Measurements from ENCODE around the gene C5AR2. TPM values are rescaled to one million over a fixed set of nuclear protein-coding genes. Genes with fewer than 3 reads are reported as not detected.
"Not testable (repeated sequence)": the region's sequence is repeated elsewhere in the genome, so short reads cannot be mapped to it uniquely, and the experiment has no call there.

The C5AR2 gene
- total RNA-seq, 1 experiment from 2014 or later: not detected

DNA sequence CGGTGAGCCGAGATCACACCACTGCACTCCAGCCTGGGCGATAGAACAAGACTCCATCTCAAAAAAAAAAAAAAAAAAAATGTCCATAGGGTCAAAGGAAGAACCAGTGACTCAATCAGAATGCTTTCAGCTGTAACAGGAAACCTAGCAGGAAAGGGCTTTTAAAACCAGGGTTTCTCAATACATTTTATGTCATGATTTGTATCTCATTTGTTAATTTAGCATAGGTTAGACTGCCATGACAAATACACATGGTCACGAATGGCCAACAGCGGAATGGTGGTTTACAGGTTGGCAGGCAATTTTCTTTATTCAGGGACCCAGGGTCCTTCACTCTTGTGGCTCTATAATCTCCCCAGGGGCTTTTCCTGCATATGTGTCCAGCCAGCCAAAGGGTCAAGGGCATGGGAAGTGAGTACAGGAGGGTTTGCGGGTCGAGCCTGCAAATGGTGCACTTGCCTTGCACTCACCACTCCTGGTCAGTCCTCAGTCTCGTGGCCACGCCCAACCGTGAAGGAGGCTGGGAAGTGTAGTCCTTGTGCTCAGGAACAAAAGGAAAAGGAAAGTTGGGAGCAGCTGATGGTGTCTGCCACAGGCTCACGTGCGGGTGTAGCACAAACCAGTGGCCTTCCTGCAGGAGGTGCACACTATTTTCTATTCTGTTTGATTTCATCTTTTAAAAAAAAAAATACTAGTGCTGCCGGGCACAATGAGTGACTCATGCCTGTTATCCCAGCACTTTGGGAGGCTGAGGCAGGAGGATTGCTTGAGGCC lies 32.0 kb downstream of the C5AR2 start:
- Histone ChIP-seq H3K4me1 (ENCODE audit: insufficient read depth, low read length, poor library complexity, severe bottlenecking) (no peaks in the 10 kb centered on the region), H3K9me3 (ENCODE audit: low read depth, low read length, poor library complexity, severe bottlenecking) (no peaks in the 10 kb centered on the region), H3K27me3 (replicated peaks; ENCODE audit: insufficient read depth, low read depth, low read length, poor library complexity) (no peaks in the 10 kb centered on the region), H3K4me3 (ENCODE audit: low read depth, low read length, poor library complexity, severe bottlenecking) (no peak overlapping the region), H3K27ac (ENCODE audit: low read depth, low read length, poor library complexity, severe bottlenecking) (no peak overlapping the region), H3K36me3 (ENCODE audit: insufficient read depth, low read length, poor library complexity, severe bottlenecking) (peaks cover 59% of the 10 kb centered on the region)
- ChIA-PET CTCF (no interaction called here), POLR2A (ENCODE audit: low non-redundant PET) (no interaction called here)
- no TSS peak for BruUV-seq (replicated peaks)
- DNase-seq (ENCODE audit: low spot score): no peak
- intact Hi-C loops (cut with micrococcal nuclease; ENCODE audit: unreplicated experiment): no loop called here
- TF ChIP-seq EZH2 (IDR thresholded peaks at IDR 0.05; ENCODE audit: borderline replicate concordance, low read depth, low read length, poor library complexity, severe bottlenecking): no peak
- TF ChIP-seq, protein P1, sequence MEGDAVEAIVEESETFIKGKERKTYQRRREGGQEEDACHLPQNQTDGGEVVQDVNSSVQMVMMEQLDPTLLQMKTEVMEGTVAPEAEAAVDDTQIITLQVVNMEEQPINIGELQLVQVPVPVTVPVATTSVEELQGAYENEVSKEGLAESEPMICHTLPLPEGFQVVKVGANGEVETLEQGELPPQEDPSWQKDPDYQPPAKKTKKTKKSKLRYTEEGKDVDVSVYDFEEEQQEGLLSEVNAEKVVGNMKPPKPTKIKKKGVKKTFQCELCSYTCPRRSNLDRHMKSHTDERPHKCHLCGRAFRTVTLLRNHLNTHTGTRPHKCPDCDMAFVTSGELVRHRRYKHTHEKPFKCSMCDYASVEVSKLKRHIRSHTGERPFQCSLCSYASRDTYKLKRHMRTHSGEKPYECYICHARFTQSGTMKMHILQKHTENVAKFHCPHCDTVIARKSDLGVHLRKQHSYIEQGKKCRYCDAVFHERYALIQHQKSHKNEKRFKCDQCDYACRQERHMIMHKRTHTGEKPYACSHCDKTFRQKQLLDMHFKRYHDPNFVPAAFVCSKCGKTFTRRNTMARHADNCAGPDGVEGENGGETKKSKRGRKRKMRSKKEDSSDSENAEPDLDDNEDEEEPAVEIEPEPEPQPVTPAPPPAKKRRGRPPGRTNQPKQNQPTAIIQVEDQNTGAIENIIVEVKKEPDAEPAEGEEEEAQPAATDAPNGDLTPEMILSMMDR (conservative IDR thresholded peaks at IDR 0.05; ENCODE audit: low read depth, low read length): no peak

DNA sequence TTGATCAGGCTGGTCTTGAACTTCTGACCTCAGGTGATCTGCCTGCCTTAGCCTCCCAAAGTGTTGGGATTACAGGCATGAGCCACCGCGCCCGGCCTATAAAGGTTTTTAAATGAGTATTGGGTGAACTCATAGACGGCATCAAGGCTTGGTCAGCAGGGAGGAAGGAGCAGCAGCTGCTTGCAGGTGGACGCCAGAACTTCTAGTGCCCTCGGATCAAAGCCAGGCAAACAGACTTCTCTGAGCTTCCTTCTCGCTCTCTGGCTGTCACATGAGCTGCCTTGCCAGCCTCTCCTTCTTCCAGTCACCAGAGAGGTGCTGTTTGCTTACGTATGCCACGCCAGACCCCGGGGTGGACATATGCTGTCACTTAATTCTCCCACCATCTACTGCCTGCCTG lies 33.5 kb downstream of the C5AR2 start:
- H3K27me3 ChIP-seq (replicated peaks; ENCODE audit: insufficient read depth, low read depth, low read length, poor library complexity); H3K9me3 ChIP-seq (ENCODE audit: low read depth, low read length, poor library complexity, severe bottlenecking); POLR2A ChIA-PET (ENCODE audit: low non-redundant PET): not testable (repeated sequence)

DNA sequence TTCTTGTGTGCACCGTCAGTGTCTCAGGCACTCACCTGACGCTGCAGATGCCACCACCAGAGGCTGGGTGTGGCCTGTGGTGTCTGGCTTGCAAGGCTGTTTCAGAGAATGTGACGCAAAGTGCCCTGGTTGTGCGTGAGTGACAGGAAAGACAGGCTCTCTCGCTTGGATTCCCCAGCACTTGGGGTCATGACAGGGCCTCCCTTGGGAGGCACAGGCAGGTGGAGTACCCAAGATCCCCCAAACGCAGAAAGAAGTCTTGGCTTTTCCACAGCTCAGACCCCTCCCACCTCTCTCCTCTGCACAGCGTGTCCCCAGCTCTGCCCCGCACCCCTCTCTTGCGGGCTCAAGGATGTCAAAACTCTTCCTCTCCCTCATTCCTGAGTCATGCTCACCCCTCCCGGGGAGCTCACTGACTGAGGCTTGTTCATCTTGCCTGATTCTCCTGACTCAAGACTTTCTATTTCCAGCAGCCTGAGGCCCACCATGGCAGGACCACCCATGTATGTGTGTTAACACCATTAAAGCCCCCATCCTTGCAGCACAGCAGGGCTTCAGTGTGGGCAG lies 38.2 kb downstream of the C5AR2 start:
- no peak for TF ChIP-seq EZH2 (IDR thresholded peaks at IDR 0.05; ENCODE audit: borderline replicate concordance, low read depth, low read length, poor library complexity, severe bottlenecking)
- TF ChIP-seq, protein P1 (conservative IDR thresholded peaks at IDR 0.05; ENCODE audit: low read depth, low read length): no peak
- Histone ChIP-seq H3K4me3 (ENCODE audit: low read depth, low read length, poor library complexity, severe bottlenecking) (no peak overlapping the region), H3K4me1 (ENCODE audit: insufficient read depth, low read length, poor library complexity, severe bottlenecking) (no peaks in the 10 kb centered on the region), H3K36me3 (ENCODE audit: insufficient read depth, low read length, poor library complexity, severe bottlenecking) (peaks cover 47% of the 10 kb centered on the region), H3K9me3 (ENCODE audit: low read depth, low read length, poor library complexity, severe bottlenecking) (no peaks in the 10 kb centered on the region), H3K27ac (ENCODE audit: low read depth, low read length, poor library complexity, severe bottlenecking) (no peak overlapping the region), H3K27me3 (replicated peaks; ENCODE audit: insufficient read depth, low read depth, low read length, poor library complexity) (no peaks in the 10 kb centered on the region)
- ChIA-PET CTCF (interaction anchor here (0.5 to 1.3 kb wide), 5 partner anchors 13 to 160 kb away, joined by 3 to 14 read pairs (median 3); partner anchors contain the start of gene DHX34), POLR2A (ENCODE audit: low non-redundant PET) (interaction anchor here (0.5 kb wide), 1 partner anchor 533 kb away, joined by 6 read pairs; no protein-coding TSS in a partner anchor)
- no TSS peak for BruUV-seq (replicated peaks)
- peak; percentile 45 for DNase-seq (ENCODE audit: low spot score)
- intact Hi-C loops (cut with micrococcal nuclease; ENCODE audit: unreplicated experiment): no loop called here

More for the DNA sequence above, 33.5 kb downstream of the C5AR2 start:
- DNase-seq (ENCODE audit: low spot score); CTCF ChIA-PET; intact Hi-C loops (cut with micrococcal nuclease; ENCODE audit: unreplicated experiment); H3K4me3 ChIP-seq (ENCODE audit: low read depth, low read length, poor library complexity, severe bottlenecking); H3K27ac ChIP-seq (ENCODE audit: low read depth, low read length, poor library complexity, severe bottlenecking); H3K4me1 ChIP-seq (ENCODE audit: insufficient read depth, low read length, poor library complexity, severe bottlenecking); BruUV-seq (replicated peaks): not testable (repeated sequence)
- peaks cover 55% of the 10 kb centered on the region for H3K36me3 ChIP-seq (ENCODE audit: insufficient read depth, low read length, poor library complexity, severe bottlenecking)

Data from A673 (cell line).